GM12878 (cell line): Measurements from ENCODE around the gene KIZ. TPM values are rescaled to one million over a fixed set of nuclear protein-coding genes. Genes with fewer than 3 reads are reported as not detected.

Source experiments
- ATAC-seq: fragments of 200-7000 bp; cut with Tn5 transposase; 3 replicates; pipeline ENCODE4 v1.9.1; 2020; ENCODE audit warnings: mild to moderate bottlenecking, moderate library complexity
- BruUV-seq: library from RNA; stranded (reverse); fragments of 400-500 nt; replicated peaks from 2 replicates; lab custom pipeline; 2021; lab: Mats Ljungman, UMichigan
- CTCF ChIA-PET: fragments of 300-600 bp; sonication (Branson Sonifier 250); formaldehyde crosslinking; extraction: SDS; loops from one replicate; lab custom pipeline; 2021; ENCODE audit warnings: inconsistent platforms; lab: Yijun Ruan, JAX
- POLR2A ChIA-PET: fragments of 350-600 bp; formaldehyde crosslinking; extraction: SDS; loops from one replicate; lab custom pipeline; 2021; ENCODE audit warnings: inconsistent platforms; lab: Charles Lee
- RAD21 ChIA-PET: fragments of 300-600 bp; sonication (Branson Sonifier 250); formaldehyde crosslinking; loops from one replicate; lab custom pipeline; 2023; ENCODE audit warnings: antibody characterized with exemption; ENCODE audit not compliant: unreplicated experiment; lab: Charles Lee
- SMC1A ChIA-PET: fragments of 300-600 bp; sonication (Branson Sonifier 250); formaldehyde crosslinking; loops from one replicate; lab custom pipeline; 2023; ENCODE audit not compliant: unreplicated experiment, uncharacterized antibody; lab: Charles Lee
- DNase-seq: peaks from one replicate; pipeline ENCODE4 v3.0.0-alpha.2; 2011; ENCODE audit warnings: low read depth, low spot score
- FAIRE-seq: peaks from 3 replicates; lab custom pipeline; 2011; peaks lifted over from hg19 to GRCh38; lab: Jason Lieb, UNC
- H2AFZ ChIP-seq: 2 replicates; pipeline ENCODE4 v1.6.0; 2011; ENCODE audit warnings: low read depth, low read length, control low read depth; ENCODE audit not compliant: control insufficient read depth
- H3K27ac ChIP-seq: 2 replicates; pipeline ENCODE4 v1.5.1; 2011; ENCODE audit warnings: control low read depth; ENCODE audit not compliant: control insufficient read depth, insufficient read depth
- H3K27me3 ChIP-seq, 2 experiments: replicated peaks in 1 of 2; 2 replicates each; pipeline versions ENCODE4 v1.6.0 to v1.6.1; 2011; ENCODE audit warnings: low read length in 1 of 2; ENCODE audit not compliant: control insufficient read depth in 2 of 2, insufficient read depth in 2 of 2
- H3K36me3 ChIP-seq, 2 experiments: 2 replicates each; pipeline ENCODE4 v1.5.1; 2011; ENCODE audit warnings: low read length in 1 of 2; ENCODE audit not compliant: control insufficient read depth in 2 of 2, insufficient read depth in 2 of 2
- H3K4me1 ChIP-seq: 2 replicates; pipeline ENCODE4 v1.6.1; 2011; ENCODE audit warnings: mild to moderate bottlenecking, low read length, moderate library complexity, mixed read lengths; ENCODE audit not compliant: control insufficient read depth, insufficient read depth
- H3K4me2 ChIP-seq: 2 replicates; pipeline ENCODE4 v1.6.0; 2011; ENCODE audit warnings: control low read depth; ENCODE audit not compliant: control insufficient read depth, insufficient read depth
- H3K4me3 ChIP-seq: fragments of 200-600 bp; sonication (generic); 2 replicates; pipeline ENCODE4 v1.5.1; 2016
- H3K79me2 ChIP-seq: 2 replicates; pipeline ENCODE4 v1.6.0; 2011; ENCODE audit warnings: low read length; ENCODE audit not compliant: control insufficient read depth, insufficient read depth
- H3K9ac ChIP-seq: 2 replicates; pipeline ENCODE4 v1.8.0; 2011; ENCODE audit warnings: low read length, control low read depth, mixed read lengths; ENCODE audit not compliant: control insufficient read depth, insufficient read depth
- H3K9me3 ChIP-seq: replicated peaks from 3 replicates; pipeline ENCODE4 v1.5.1; 2011; ENCODE audit warnings: mild to moderate bottlenecking, low read length; ENCODE audit not compliant: control insufficient read depth, insufficient read depth
- H4K20me1 ChIP-seq: 2 replicates; pipeline ENCODE4 v1.6.0; 2011; ENCODE audit not compliant: control insufficient read depth, insufficient read depth
- ASH2L ChIP-seq: fragments of 300-600, 200-600 bp; sonication (generic); IDR thresholded peaks from 2 replicates; pipeline ENCODE4 v1.6.1; 2017; ENCODE audit warnings: low read depth, mild to moderate bottlenecking, borderline replicate concordance
- ATF7 ChIP-seq: fragments of 450-650 bp; IDR thresholded peaks from 2 replicates; pipeline ENCODE4 v1.6.1; 2016; ENCODE audit warnings: low read depth, mild to moderate bottlenecking
- BRCA1 ChIP-seq: IDR thresholded peaks from 2 replicates; pipeline ENCODE4 v1.6.1; 2011; ENCODE audit warnings: low read depth, low read length, improper control_type of control experiment
- ESRRA ChIP-seq: IDR thresholded peaks from 2 replicates; pipeline ENCODE4 v1.6.1; 2012; ENCODE audit warnings: mild to moderate bottlenecking, low read length, improper control_type of control experiment
- ETV6 ChIP-seq, 2 experiments: fragments of 450-650 bp in 1 of 2; IDR thresholded peaks in 1 of 2; conservative IDR thresholded peaks in 1 of 2; 2 replicates each; pipeline ENCODE4 v1.6.1; 2014; ENCODE audit warnings: antibody characterized with exemption in 1 of 2, borderline replicate concordance in 1 of 2, low read depth in 1 of 2, mild to moderate bottlenecking in 1 of 2, moderate library complexity in 1 of 2
- FOXK2 ChIP-seq: fragments of 450-650 bp; IDR thresholded peaks from 2 replicates; pipeline ENCODE4 v1.6.1; 2017; ENCODE audit warnings: mild to moderate bottlenecking, moderate library complexity
- GABPA ChIP-seq: IDR thresholded peaks from 2 replicates; pipeline ENCODE4 v1.6.1; 2014; ENCODE audit warnings: antibody characterized with exemption, low read depth, mild to moderate bottlenecking, inconsistent platforms
- KDM1A ChIP-seq: fragments of 200-600 bp; sonication (generic); IDR thresholded peaks from 2 replicates; pipeline ENCODE4 v1.6.1; 2016; ENCODE audit warnings: borderline replicate concordance
- MEF2B ChIP-seq: fragments of 450-650 bp; IDR thresholded peaks from 2 replicates; pipeline ENCODE4 v1.6.1; 2018; ENCODE audit warnings: mild to moderate bottlenecking, moderate library complexity; ENCODE audit not compliant: partially characterized antibody, poor library complexity, severe bottlenecking
- MTA3 ChIP-seq: IDR thresholded peaks from 2 replicates; pipeline ENCODE4 v1.6.1; 2012; ENCODE audit warnings: low read length, inconsistent platforms, borderline replicate concordance
- MXI1 ChIP-seq: fragments of 150-350 bp; IDR thresholded peaks from 2 replicates; pipeline ENCODE4 v1.6.1; 2011; ENCODE audit warnings: low read depth, mild to moderate bottlenecking, inconsistent platforms, low read length, improper control_type of control experiment
- SIN3A ChIP-seq: IDR thresholded peaks from 2 replicates; pipeline ENCODE4 v1.6.1; 2012; ENCODE audit warnings: low read depth, low read length, improper control_type of control experiment
- SMAD5 ChIP-seq: IDR thresholded peaks from 2 replicates; pipeline ENCODE4 v1.6.1; 2016; ENCODE audit warnings: antibody characterized with exemption, low read depth
- SMC3 ChIP-seq: IDR thresholded peaks from 2 replicates; pipeline ENCODE4 v1.6.1; 2011; ENCODE audit warnings: low read length, improper control_type of control experiment, borderline replicate concordance
- SUPT20H ChIP-seq: IDR thresholded peaks from 2 replicates; pipeline ENCODE4 v1.6.1; 2011; ENCODE audit warnings: low read depth, mild to moderate bottlenecking, low read length, moderate library complexity, borderline replicate concordance; ENCODE audit not compliant: control insufficient read depth
- ZNF207 ChIP-seq: fragments of 450-650 bp; IDR thresholded peaks from 2 replicates; pipeline ENCODE4 v1.6.1; 2014; ENCODE audit warnings: antibody characterized with exemption, mild to moderate bottlenecking, borderline replicate concordance
- ZNF274 ChIP-seq: IDR thresholded peaks from one replicate; pipeline ENCODE4 v1.8.0; 2011; ENCODE audit not compliant: insufficient read length, insufficient read depth
- WGBS: methylation state at CpG from one replicate; pipeline ENCODE4 v1.1.6; 2016; ENCODE audit warnings: low lambda C conversion rate; ENCODE audit not compliant: insufficient replicate concordance, insufficient coverage; ENCODE audit errors: missing lambda C conversion rate; 5-methylcytosine and 5-hydroxymethylcytosine counted together
- in situ Hi-C: fragments of 300-500 bp; cut with MboI; formaldehyde crosslinking; loops from 9 replicates; pipeline ENCODE4 v1.14.3; 2018; ENCODE audit warnings: mixed read lengths
- intact Hi-C: fragments of 100-400 bp; cut with micrococcal nuclease; formaldehyde crosslinking; loops from one replicate; pipeline ENCODE4 v1.14.2; 2022; ENCODE audit not compliant: unreplicated experiment
- polyA plus RNA-seq, 11 experiments: library from polyadenylated mRNA; depleted of rRNA in 4 of 11; unstranded in 6 of 11; stranded (reverse) in 5 of 11; fragments of >200 nt; fragmentation: Nextera tagmentation in 4 of 11; fragmentation: Illumina TruSeq in 1 of 11; extraction: Ambion mirVana in 4 of 11; extraction: Trizol in 1 of 11; gene quantifications; 1 replicate in 1 of 11; 2 replicates in 10 of 11; pipeline versions ENCODE4 v1.2.1 to v1.2.3, GENCODE V29; 2011 to 2016; ENCODE audit warnings: inconsistent platforms in 2 of 11, missing spikeins in 2 of 11, low read depth in 1 of 11
- total RNA-seq, 4 experiments: library from RNA; depleted of rRNA in 3 of 4; stranded (reverse); fragments of >200 nt in 3 of 4; fragmentation: Illumina TruSeq in 1 of 4; extraction: Trizol in 1 of 4; gene quantifications; 2 replicates each; pipeline versions ENCODE4 v1.2.1 to v1.2.3, GENCODE V29; 2013 to 2021
- TF ChIP-seq, protein P1 (sequence below): fragments of 450-650 bp; IDR thresholded peaks from 2 replicates; pipeline ENCODE4 v1.6.1; 2016; ENCODE audit warnings: mild to moderate bottlenecking
- TF ChIP-seq, protein P2 (sequence below): IDR thresholded peaks from 2 replicates; pipeline ENCODE4 v1.6.1; 2011; ENCODE audit warnings: low read depth, mild to moderate bottlenecking, low read length, moderate library complexity, borderline replicate concordance; ENCODE audit errors: extremely low read depth
- TF ChIP-seq, protein P3 (sequence below): fragments of 450-650 bp; IDR thresholded peaks from 2 replicates; pipeline ENCODE4 v1.6.1; 2017; ENCODE audit warnings: borderline replicate concordance

KIZ gene
- total and polyA plus RNA-seq, 10 of the 15 experiments (the other 5 are each of a cell fraction or from before 2014, with no cell fraction given): 2.7 to 11.0 (median 7.3) TPM

DNA sequence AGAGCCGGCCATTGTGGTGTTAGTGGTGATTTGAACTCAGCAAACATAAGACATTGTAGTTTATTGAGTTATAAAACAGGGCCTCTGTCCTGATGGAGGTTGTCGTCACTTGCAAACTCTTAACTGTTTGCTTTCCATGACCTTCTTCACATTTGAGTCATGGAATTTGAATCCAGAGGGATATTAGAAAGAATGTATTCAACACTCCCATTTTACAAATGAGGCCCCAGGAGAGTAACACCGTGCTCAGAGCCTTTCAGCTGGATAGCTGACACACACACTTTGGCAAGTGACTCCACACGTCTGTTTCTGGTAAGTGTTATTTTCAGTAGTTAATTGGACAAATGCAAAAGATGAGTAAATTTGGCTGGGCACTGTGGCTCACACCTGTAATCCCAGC, 104.8 kb downstream of the KIZ start:
- H3K9ac ChIP-seq: no peak overlapping the region
- H3K79me2 ChIP-seq: no peaks in the 10 kb centered on the region
- no peak overlapping the region for H3K4me2 ChIP-seq
- ATAC-seq: no peak
- no TSS peak for BruUV-seq
- no peak for DNase-seq
- ChIA-PET RAD21 (no interaction called here), POLR2A (no interaction called here), CTCF (interaction anchor here (0.7 to 1.2 kb wide), 3 partner anchors 182 to 341 kb away, joined by 3 read pairs; no protein-coding TSS in a partner anchor), SMC1A (interaction anchor here (0.7 to 2.3 kb wide), 2 partner anchors 256 to 274 kb away, joined by 3 to 6 read pairs; no protein-coding TSS in a partner anchor)
- in situ Hi-C loops: loop anchor here (10.0 kb wide), 1 partner anchor 366 kb away; no protein-coding TSS in a partner anchor
- H3K9me3 ChIP-seq: no peaks in the 10 kb centered on the region
- H4K20me1 ChIP-seq: no peaks in the 10 kb centered on the region
- H2AFZ ChIP-seq: no peak overlapping the region
- no peak overlapping the region for H3K27ac ChIP-seq
- no peak overlapping the region for H3K4me3 ChIP-seq
- no peaks in the 10 kb centered on the region; a peak in 1 of 4 replicates for H3K36me3 ChIP-seq
- no peak for TF ChIP-seq MEF2B
- TF ChIP-seq SMC3: no peak
- no peak for TF ChIP-seq ETV6 (conservative IDR thresholded peaks at IDR 0.05 in 1 of 2, IDR thresholded peaks at IDR 0.05 in 1 of 2; ENCODE audit: borderline replicate concordance in 1 of 2, low read depth in 1 of 2)
- TF ChIP-seq, protein P1, sequence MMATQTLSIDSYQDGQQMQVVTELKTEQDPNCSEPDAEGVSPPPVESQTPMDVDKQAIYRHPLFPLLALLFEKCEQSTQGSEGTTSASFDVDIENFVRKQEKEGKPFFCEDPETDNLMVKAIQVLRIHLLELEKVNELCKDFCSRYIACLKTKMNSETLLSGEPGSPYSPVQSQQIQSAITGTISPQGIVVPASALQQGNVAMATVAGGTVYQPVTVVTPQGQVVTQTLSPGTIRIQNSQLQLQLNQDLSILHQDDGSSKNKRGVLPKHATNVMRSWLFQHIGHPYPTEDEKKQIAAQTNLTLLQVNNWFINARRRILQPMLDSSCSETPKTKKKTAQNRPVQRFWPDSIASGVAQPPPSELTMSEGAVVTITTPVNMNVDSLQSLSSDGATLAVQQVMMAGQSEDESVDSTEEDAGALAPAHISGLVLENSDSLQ: no peak
- TF ChIP-seq MTA3: no peak
- no peak for TF ChIP-seq ZNF207
- no peak for TF ChIP-seq BRCA1
- TF ChIP-seq FOXK2: no peak
- TF ChIP-seq ZNF274: no peak
- no peak for TF ChIP-seq ESRRA
- TF ChIP-seq KDM1A: no peak
- no peak for TF ChIP-seq ASH2L
- TF ChIP-seq, protein P2, sequence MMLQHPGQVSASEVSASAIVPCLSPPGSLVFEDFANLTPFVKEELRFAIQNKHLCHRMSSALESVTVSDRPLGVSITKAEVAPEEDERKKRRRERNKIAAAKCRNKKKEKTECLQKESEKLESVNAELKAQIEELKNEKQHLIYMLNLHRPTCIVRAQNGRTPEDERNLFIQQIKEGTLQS: no peak
- no peak for TF ChIP-seq SIN3A
- TF ChIP-seq SMAD5: no peak
- no peak for TF ChIP-seq SUPT20H
- TF ChIP-seq MXI1: no peak
- no peak for TF ChIP-seq GABPA
- TF ChIP-seq ATF7: no peak
- TF ChIP-seq, protein P3, sequence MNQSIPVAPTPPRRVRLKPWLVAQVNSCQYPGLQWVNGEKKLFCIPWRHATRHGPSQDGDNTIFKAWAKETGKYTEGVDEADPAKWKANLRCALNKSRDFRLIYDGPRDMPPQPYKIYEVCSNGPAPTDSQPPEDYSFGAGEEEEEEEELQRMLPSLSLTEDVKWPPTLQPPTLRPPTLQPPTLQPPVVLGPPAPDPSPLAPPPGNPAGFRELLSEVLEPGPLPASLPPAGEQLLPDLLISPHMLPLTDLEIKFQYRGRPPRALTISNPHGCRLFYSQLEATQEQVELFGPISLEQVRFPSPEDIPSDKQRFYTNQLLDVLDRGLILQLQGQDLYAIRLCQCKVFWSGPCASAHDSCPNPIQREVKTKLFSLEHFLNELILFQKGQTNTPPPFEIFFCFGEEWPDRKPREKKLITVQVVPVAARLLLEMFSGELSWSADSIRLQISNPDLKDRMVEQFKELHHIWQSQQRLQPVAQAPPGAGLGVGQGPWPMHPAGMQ: no peak
- H3K4me1 ChIP-seq: peaks cover 10% of the 10 kb centered on the region
- intact Hi-C loops: loop anchor here (10.0 kb wide), 2 partner anchors 176 to 366 kb away; no protein-coding TSS in a partner anchor
- WGBS: 88% methylated on average over 4 of the region's 4 CpGs
- no peak for FAIRE-seq
- no peaks in the 10 kb centered on the region for H3K27me3 ChIP-seq
